Liver (tissue), 9 donors: ENCODE results near the gene SRGAP1. TPM values are rescaled to one million over a fixed set of nuclear protein-coding genes. Genes with fewer than 3 reads are reported as not detected.

ENCODE experiments used
- DNase-seq: peaks from one replicate; pipeline ENCODE4 v3.0.0-alpha.2; 2017; ENCODE audit warnings: low spot score
- H3K27ac ChIP-seq, 2 donors: one replicate each; pipeline ENCODE4 v1.7.0; 2013; ENCODE audit warnings: inconsistent platforms in 2 of 2, low read length in 2 of 2, control low read depth in 1 of 2, low read depth in 1 of 2, mild to moderate bottlenecking in 1 of 2
- H3K27me3 ChIP-seq, 4 donors: one replicate each; pipeline versions ENCODE4 v1.6.1 to v1.7.0; 2013; ENCODE audit warnings: low read length in 3 of 4, inconsistent platforms in 1 of 4, mild to moderate bottlenecking in 1 of 4, moderate library complexity in 1 of 4; ENCODE audit not compliant: control insufficient read depth in 4 of 4, insufficient read depth in 4 of 4
- H3K36me3 ChIP-seq, 4 donors: one replicate each; pipeline versions ENCODE4 v1.6.1 to v1.7.0; 2013; ENCODE audit warnings: low read length in 3 of 4, mild to moderate bottlenecking in 3 of 4, low read depth in 1 of 4, moderate library complexity in 1 of 4; ENCODE audit not compliant: control insufficient read depth in 4 of 4, insufficient read depth in 3 of 4
- H3K4me1 ChIP-seq, 4 donors: one replicate each; pipeline versions ENCODE4 v1.6.1 to v1.7.0; 2013; ENCODE audit warnings: low read length in 3 of 4, mild to moderate bottlenecking in 3 of 4, moderate library complexity in 1 of 4; ENCODE audit not compliant: control insufficient read depth in 4 of 4, insufficient read depth in 4 of 4
- H3K4me3 ChIP-seq, 3 donors: one replicate each; pipeline versions ENCODE4 v1.6.1 to v1.7.0; 2013; ENCODE audit warnings: low read length in 3 of 3, control low read depth in 1 of 3, low read depth in 1 of 3, mild to moderate bottlenecking in 1 of 3
- H3K9ac ChIP-seq, 2 donors: one replicate each; pipeline ENCODE4 v1.7.0; 2013; ENCODE audit warnings: low read length in 2 of 2, mild to moderate bottlenecking in 2 of 2, moderate library complexity in 2 of 2, control low read depth in 1 of 2, low read depth in 1 of 2
- H3K9me3 ChIP-seq, 4 donors: one replicate each; pipeline versions ENCODE4 v1.6.1 to v1.7.0; 2013; ENCODE audit warnings: low read length in 3 of 4; ENCODE audit not compliant: control insufficient read depth in 4 of 4
- CTCF ChIP-seq: fragments of 150-350 bp; IDR thresholded peaks from 2 replicates; pipeline ENCODE4 v1.5.1; 2017; ENCODE audit warnings: improper control_type of control experiment, low read depth, low read length; ENCODE audit not compliant: missing input control
- EGR1 ChIP-seq, 2 donors: IDR thresholded peaks; 2 replicates each; pipeline ENCODE4 v1.6.1; 2016 to 2018; ENCODE audit warnings: antibody characterized with exemption in 2 of 2, low read depth in 2 of 2
- FOXA1 ChIP-seq: IDR thresholded peaks from 2 replicates; pipeline ENCODE4 v1.6.1; 2016; ENCODE audit warnings: antibody characterized with exemption
- FOXA2 ChIP-seq: IDR thresholded peaks from 2 replicates; pipeline ENCODE4 v1.6.1; 2016; ENCODE audit warnings: antibody characterized with exemption
- GABPA ChIP-seq, 2 donors: IDR thresholded peaks in 1 of 2; conservative IDR thresholded peaks in 1 of 2; 2 replicates each; pipeline ENCODE4 v1.6.1; 2016; ENCODE audit warnings: antibody characterized with exemption in 2 of 2, mild to moderate bottlenecking in 1 of 2, moderate library complexity in 1 of 2
- HNF4G ChIP-seq: IDR thresholded peaks from 2 replicates; pipeline ENCODE4 v1.6.1; 2016; ENCODE audit warnings: antibody characterized with exemption
- JUND ChIP-seq, 2 donors: IDR thresholded peaks; 2 replicates each; pipeline ENCODE4 v1.6.1; 2016; ENCODE audit warnings: antibody characterized with exemption in 2 of 2
- MAX ChIP-seq: IDR thresholded peaks from 2 replicates; pipeline ENCODE4 v1.6.1; 2016; ENCODE audit warnings: antibody characterized with exemption
- NR2F2 ChIP-seq: IDR thresholded peaks from 2 replicates; pipeline ENCODE4 v1.6.1; 2016; ENCODE audit warnings: antibody characterized with exemption
- RAD21 ChIP-seq, 2 donors: IDR thresholded peaks; 2 replicates each; pipeline ENCODE4 v1.6.1; 2016; ENCODE audit warnings: antibody characterized with exemption in 2 of 2, mild to moderate bottlenecking in 2 of 2
- RXRA ChIP-seq, 2 donors: IDR thresholded peaks; 2 replicates each; pipeline ENCODE4 v1.6.1; 2017 to 2018; ENCODE audit warnings: antibody characterized with exemption in 2 of 2, mild to moderate bottlenecking in 1 of 2
- TAF1 ChIP-seq: conservative IDR thresholded peaks from 2 replicates; pipeline ENCODE4 v1.6.1; 2016; ENCODE audit warnings: antibody characterized with exemption, mild to moderate bottlenecking
- YY1 ChIP-seq: IDR thresholded peaks from 2 replicates; pipeline ENCODE4 v1.6.1; 2016; ENCODE audit warnings: antibody characterized with exemption, mild to moderate bottlenecking
- WGBS: extraction: QIAGEN DNeasy Blood & Tissue Kit; methylation state at CpG from one replicate; pipeline ENCODE4 v1.1.7; 2013; 5-methylcytosine and 5-hydroxymethylcytosine counted together
- polyA plus RNA-seq, 2 donors: library from polyadenylated mRNA; stranded (reverse) in 1 of 2; unstranded in 1 of 2; fragments of 200-250 nt in 1 of 2; fragments of >200 nt in 1 of 2; fragmentation: Nextera tagmentation in 1 of 2; extraction: Ambion mirVana in 1 of 2; gene quantifications; one replicate each; pipeline versions ENCODE4 v1.2.1 to v1.2.3, GENCODE V29; 2013 to 2015
- total RNA-seq, 2 donors: library from RNA; depleted of rRNA; stranded (reverse); fragments of >200 nt; gene quantifications; one replicate each; pipeline ENCODE4 v1.2.3, GENCODE V29; 2014
- donor health status: healthy.
- donor health status: healthy.
- donor health status: healthy.
- donor health status: healthy.
- donor health status: healthy.

The SRGAP1 gene
- total and polyA plus RNA-seq, 4 donors = 0.28 to 1.3 (median 0.85) TPM

GRCh38 chr12:63795944-63796343 lies 48.6 kb upstream of the SRGAP1 start:
- peaks cover 0 to 4% (median 0%) of the 10 kb centered on the region in 4 donors for H3K36me3 ChIP-seq
- H3K4me1 ChIP-seq = peaks cover 0 to 6% (median 2%) of the 10 kb centered on the region in 4 donors
- H3K4me3 ChIP-seq = no peak overlapping the region
- DNase-seq = no peak
- no peaks in the 10 kb centered on the region for H3K27me3 ChIP-seq
- no peak for TF ChIP-seq NR2F2
- H3K27ac ChIP-seq = peak overlapping the region in 1 of 2 donors; percentile 22
- 47% methylated on average over 6 of the region's 6 CpGs for WGBS
- H3K9ac ChIP-seq = peak overlapping the region; percentile 3 to 5
- no peaks in the 10 kb centered on the region for H3K9me3 ChIP-seq

- H3K4me1 ChIP-seq = peaks cover 1 to 22% (median 19%) of the 10 kb centered on the region in 4 donors
- WGBS = 62% methylated on average over 6 of the region's 6 CpGs
- no peak overlapping the region for H3K9ac ChIP-seq
- H3K36me3 ChIP-seq = no peaks in the 10 kb centered on the region
- no peaks in the 10 kb centered on the region for H3K27me3 ChIP-seq
- H3K4me3 ChIP-seq = no peak overlapping the region
- no peak for DNase-seq
- peak; percentile 53 for TF ChIP-seq CTCF
- no peak for TF ChIP-seq FOXA2
- peak; percentile 83 to 88 for TF ChIP-seq RAD21 (IDR thresholded peaks at IDR 0.05)
- no peak for TF ChIP-seq FOXA1
- no peak for TF ChIP-seq NR2F2
- TF ChIP-seq HNF4G = no peak
- H3K27ac ChIP-seq = no peak overlapping the region
- no peaks in the 10 kb centered on the region for H3K9me3 ChIP-seq
Measured at GRCh38 chr12:63802012-63802608, 42.4 kb upstream of the SRGAP1 start.

- H3K4me1 ChIP-seq = peaks cover 1 to 23% (median 21%) of the 10 kb centered on the region in 4 donors
- TF ChIP-seq YY1 = no peak
- TF ChIP-seq TAF1 = no peak
- no peak for TF ChIP-seq HNF4G
- TF ChIP-seq GABPA (IDR thresholded peaks at IDR 0.05 in 1 of 2, conservative IDR thresholded peaks at IDR 0.05 in 1 of 2) = no peak
- no peak for TF ChIP-seq MAX
- no peak for TF ChIP-seq RAD21 (IDR thresholded peaks at IDR 0.05)
- no peak for TF ChIP-seq RXRA (IDR thresholded peaks at IDR 0.05)
- TF ChIP-seq FOXA1 = no peak
- no peak for TF ChIP-seq JUND (IDR thresholded peaks at IDR 0.05)
- TF ChIP-seq EGR1 (IDR thresholded peaks at IDR 0.05; ENCODE audit: low read depth in 2 of 2) = no peak
- peaks cover 0 to 4% (median under 1%) of the 10 kb centered on the region in 4 donors for H3K36me3 ChIP-seq
- no peak overlapping the region for H3K4me3 ChIP-seq
- no peak overlapping the region for H3K27ac ChIP-seq
- DNase-seq = no peak
- H3K9me3 ChIP-seq = no peaks in the 10 kb centered on the region
- no peak overlapping the region for H3K9ac ChIP-seq
- 88% methylated on average over 2 of the region's 2 CpGs for WGBS
- no peaks in the 10 kb centered on the region for H3K27me3 ChIP-seq
Measured at GRCh38 chr12:63804746-63805145, 39.8 kb upstream of the SRGAP1 start.
